Mesodermal cell (in vitro differentiated cells): ENCODE data around the gene MTREX.

Experiments
- H3K27ac ChIP-seq: 2 replicates; pipeline ENCODE4 v1.7.0; 2013; ENCODE audit warnings: mild to moderate bottlenecking, low read depth, low read length, moderate library complexity; ENCODE audit not compliant: severe bottlenecking
- H3K36me3 ChIP-seq: 2 replicates; pipeline ENCODE4 v1.7.1; 2013; ENCODE audit warnings: mild to moderate bottlenecking, low read length, moderate library complexity; ENCODE audit not compliant: control insufficient read depth, insufficient read depth
- H3K4me1 ChIP-seq: one replicate; pipeline ENCODE4 v1.7.1; 2013; ENCODE audit warnings: mild to moderate bottlenecking, low read length; ENCODE audit not compliant: insufficient read depth, control insufficient read depth, poor library complexity, severe bottlenecking
- H3K4me3 ChIP-seq: 2 replicates; pipeline ENCODE4 v1.7.0; 2013; ENCODE audit warnings: low read length, control low read depth, mild to moderate bottlenecking; ENCODE audit not compliant: insufficient read depth, poor library complexity, severe bottlenecking; ENCODE audit errors: extremely low read depth
- H3K9me3 ChIP-seq: 2 replicates; pipeline ENCODE4 v1.7.1; 2013; ENCODE audit warnings: mild to moderate bottlenecking, low read length, moderate library complexity; ENCODE audit not compliant: control insufficient read depth
- WGBS, 2 experiments: methylation state at CpG; one replicate each; pipeline ENCODE4 v1.1.5; 2013; ENCODE audit warnings: missing lambda C conversion rate in 2 of 2; ENCODE audit not compliant: insufficient coverage in 2 of 2; 5-methylcytosine and 5-hydroxymethylcytosine counted together

The MTREX gene

DNA sequence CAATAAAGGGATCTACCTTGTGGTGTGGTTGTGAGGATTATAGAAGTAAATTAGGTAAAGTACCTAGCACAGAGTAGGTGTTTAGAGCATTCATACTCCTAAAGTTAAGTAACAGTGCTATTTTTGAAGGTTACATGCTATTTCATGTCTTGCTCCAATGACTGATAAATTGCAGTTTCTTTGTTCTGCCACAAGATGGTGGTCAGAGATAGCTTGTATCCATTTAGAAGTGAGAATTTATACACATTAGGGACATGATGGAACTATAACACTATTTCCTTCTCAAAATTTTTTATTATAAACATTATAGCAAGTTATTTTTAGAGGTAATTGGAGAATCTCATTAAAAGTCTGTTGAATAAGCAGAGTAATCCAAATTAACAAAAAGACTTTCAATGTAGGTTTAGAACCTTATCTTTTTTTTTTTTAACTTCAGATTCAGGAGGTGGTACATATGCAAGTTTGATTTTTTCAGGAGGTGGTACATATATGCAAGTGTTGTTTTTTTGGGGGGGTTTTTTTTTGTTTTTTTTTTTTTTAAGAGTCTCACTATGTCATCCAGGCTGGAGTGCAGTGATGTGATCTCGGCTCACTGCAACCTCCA lies 17.1 kb downstream of the MTREX start:
- whole genome bisulfite sequencing, 2 experiments = 100% methylated on average over 1 of the region's 1 CpG
- Histone ChIP-seq H3K4me3 (no peak overlapping the region), H3K36me3 (peaks cover 43% of the 10 kb centered on the region), H3K4me1 (no peaks in the 10 kb centered on the region), H3K27ac (no peak overlapping the region), H3K9me3 (no peaks in the 10 kb centered on the region)

DNA sequence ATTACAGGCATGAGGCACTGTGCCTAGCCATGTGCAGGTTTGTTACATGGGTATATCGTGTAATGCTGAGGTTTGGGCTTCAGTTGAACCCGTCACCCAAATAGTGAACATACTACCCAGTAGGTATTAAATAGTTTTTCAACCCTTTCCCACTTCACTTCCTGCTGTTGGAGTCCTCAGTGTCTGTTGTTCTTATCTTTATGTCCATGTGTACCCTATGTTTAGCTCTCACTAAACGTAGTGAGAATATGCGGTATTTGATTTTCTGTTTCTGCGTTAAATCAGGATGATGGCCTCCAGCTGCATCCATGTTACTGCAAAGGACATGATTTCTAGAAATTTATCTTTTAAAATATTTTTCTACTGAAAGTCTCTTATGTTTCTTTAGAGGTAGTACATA lies 17.8 kb downstream of the MTREX start:
- H3K9me3 ChIP-seq = no peaks in the 10 kb centered on the region
- H3K27ac ChIP-seq = no peak overlapping the region
- H3K36me3 ChIP-seq = peaks cover 43% of the 10 kb centered on the region
- WGBS, 2 experiments = 100% methylated on average over 3 of the region's 5 CpGs; no CpG with 5 or more reads in 1 of the 2 experiments
- no peak overlapping the region for H3K4me3 ChIP-seq
- H3K4me1 ChIP-seq = no peaks in the 10 kb centered on the region

DNA sequence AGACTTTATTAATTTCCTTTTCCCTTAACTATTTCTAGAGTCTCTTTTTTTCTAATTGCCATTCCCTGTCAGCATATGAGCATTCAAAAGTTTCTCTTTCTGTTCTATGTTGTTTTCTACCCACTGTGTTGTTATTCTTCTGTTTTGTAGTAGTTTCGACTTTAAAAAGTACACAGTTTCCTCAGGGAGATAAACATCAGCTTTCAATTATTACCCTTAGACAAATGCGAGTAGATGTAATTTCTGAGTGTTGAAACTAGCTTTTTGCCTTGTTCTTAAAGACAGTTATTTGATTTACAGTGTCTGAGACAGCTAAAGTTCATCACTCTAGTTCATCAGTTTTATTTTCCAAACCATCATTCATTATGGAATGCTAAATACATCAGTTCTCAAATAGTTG lies 19.5 kb downstream of the MTREX start:
- no peaks in the 10 kb centered on the region for H3K9me3 ChIP-seq
- H3K36me3 ChIP-seq = peaks cover 52% of the 10 kb centered on the region
- no peaks in the 10 kb centered on the region for H3K4me1 ChIP-seq
- no peak overlapping the region for H3K27ac ChIP-seq
- H3K4me3 ChIP-seq = no peak overlapping the region
- no CpG with 5 or more reads among the region's 2 CpGs for WGBS, 2 experiments

DNA sequence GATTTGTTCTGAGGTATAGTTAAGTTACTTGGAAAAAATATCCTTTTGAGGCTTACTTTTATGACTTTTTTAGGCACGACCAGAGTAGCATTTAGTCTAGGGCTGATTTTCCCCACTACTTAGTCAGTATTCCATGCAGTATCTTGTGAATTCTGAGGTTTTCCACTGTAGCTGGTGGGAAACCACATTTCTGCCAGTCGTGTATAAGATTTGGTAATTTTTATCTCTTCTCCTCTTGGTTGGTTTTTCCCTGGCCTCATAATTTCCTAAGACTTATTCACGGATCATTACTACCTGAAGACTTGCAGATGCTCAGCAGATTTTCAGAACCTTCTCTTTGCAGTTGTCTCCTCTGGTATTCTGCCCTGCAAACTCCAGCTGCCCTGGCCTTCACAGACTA lies 23.5 kb downstream of the MTREX start:
- WGBS, 2 experiments = 100% methylated on average over 1 to 2 of the region's 3 CpGs

DNA sequence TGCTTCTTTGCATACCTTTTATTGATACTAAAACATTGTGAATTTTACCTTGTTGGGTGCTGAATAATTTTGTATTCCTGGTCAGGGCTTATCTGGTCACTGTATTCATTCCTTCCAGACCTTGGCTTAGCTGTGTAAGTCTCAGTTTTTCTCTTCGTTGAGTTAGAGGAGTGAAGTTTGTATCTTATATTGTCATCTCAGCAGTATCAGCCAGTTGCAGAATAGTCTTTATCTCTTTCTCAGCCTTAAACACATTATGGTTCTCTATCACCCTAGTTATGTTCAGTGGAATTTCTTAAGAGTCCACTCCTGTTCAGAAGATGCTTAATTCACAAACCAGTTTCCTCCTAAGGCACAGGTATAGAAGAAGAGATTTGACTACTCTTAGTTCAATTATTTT lies 25.2 kb downstream of the MTREX start:
- whole genome bisulfite sequencing, 2 experiments = no CpG with 5 or more reads among the region's 1 CpG
- Histone ChIP-seq H3K27ac (no peak overlapping the region), H3K4me3 (no peak overlapping the region), H3K4me1 (no peaks in the 10 kb centered on the region), H3K9me3 (no peaks in the 10 kb centered on the region), H3K36me3 (peaks cover 36% of the 10 kb centered on the region)

More for the DNA sequence above, 23.5 kb downstream of the MTREX start:
- H3K9me3 ChIP-seq = no peaks in the 10 kb centered on the region
- no peaks in the 10 kb centered on the region for H3K4me1 ChIP-seq
- H3K27ac ChIP-seq = no peak overlapping the region
- H3K36me3 ChIP-seq = peaks cover 44% of the 10 kb centered on the region
- no peak overlapping the region for H3K4me3 ChIP-seq

DNA sequence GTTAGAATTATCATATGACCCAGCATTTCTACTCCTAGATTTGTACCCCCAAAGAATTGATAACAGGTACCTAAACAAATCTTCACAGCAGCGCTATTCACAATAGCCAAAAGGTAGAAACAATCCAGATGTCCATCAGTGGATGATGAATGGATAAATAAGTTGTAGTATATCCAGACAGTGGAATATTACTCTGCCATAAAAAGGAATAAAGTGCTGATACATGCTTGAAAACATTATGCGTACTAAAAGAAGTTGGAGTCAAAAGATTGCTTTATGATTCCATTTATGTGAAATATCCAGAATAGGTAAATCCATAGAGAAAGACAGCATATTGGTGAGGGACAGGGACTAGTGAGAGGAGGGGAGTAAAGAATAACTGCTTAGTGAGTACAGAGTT lies 26.0 kb downstream of the MTREX start:
- WGBS, 2 experiments = 100% methylated on average over 1 of the region's 2 CpGs
- Histone ChIP-seq H3K27ac (no peak overlapping the region), H3K36me3 (peaks cover 32% of the 10 kb centered on the region), H3K9me3 (no peaks in the 10 kb centered on the region), H3K4me1 (no peaks in the 10 kb centered on the region), H3K4me3 (no peak overlapping the region)

DNA sequence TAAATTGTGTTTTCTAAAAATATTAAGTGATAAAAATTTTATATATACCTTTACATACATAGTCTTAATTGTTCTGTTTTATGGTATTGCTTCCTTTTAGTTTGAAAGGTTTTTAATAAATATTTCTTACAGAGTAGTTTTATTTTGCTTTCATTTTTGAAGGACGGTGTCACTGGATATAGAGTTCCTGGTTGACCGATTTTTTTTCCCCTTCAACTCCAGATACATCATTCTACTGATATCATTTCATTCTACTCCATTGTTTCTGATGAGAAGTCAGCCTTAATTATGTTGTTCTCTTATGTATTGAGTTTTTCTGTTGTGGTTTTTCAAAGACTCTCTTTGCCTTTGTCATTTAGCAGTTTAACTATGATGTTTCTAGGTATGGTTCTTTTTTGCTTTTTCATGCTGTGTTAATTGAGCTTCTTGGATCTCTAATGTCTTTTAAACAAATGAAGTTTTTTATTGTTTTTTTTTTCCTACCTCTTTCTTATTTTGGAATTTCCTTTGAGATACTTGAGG lies 30.4 kb downstream of the MTREX start:
- Histone ChIP-seq H3K36me3 (peaks cover 24% of the 10 kb centered on the region), H3K27ac (no peak overlapping the region), H3K4me1 (no peaks in the 10 kb centered on the region), H3K4me3 (no peak overlapping the region), H3K9me3 (no peaks in the 10 kb centered on the region)
- no CpG with 5 or more reads among the region's 2 CpGs for WGBS, 2 experiments

DNA sequence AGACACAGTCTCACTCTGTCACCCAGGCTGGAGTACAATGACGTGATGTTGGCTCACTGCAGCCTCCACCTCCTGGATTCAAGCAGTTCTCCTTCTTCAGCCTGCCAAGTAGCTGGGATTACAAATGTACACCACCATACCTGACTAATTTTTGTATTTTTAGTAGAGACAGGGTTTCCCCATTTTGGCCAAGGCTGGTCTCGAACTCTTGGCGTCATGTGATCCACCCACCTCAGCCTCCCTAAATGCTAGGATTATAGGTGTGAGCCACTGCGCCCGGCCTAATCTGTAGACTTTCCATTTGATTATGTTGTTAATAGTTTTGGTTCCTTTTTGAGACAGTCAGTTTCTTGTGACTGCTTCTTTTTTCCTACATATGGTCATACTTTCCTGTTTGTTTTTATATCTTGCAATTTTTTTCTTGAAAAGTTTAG lies 31.0 kb downstream of the MTREX start:
- Histone ChIP-seq H3K27ac (no peak overlapping the region), H3K4me3 (no peak overlapping the region), H3K9me3 (no peaks in the 10 kb centered on the region), H3K4me1 (no peaks in the 10 kb centered on the region), H3K36me3 (peaks cover 20% of the 10 kb centered on the region)
- 100% methylated on average over 1 to 2 of the region's 5 CpGs for WGBS, 2 experiments

DNA sequence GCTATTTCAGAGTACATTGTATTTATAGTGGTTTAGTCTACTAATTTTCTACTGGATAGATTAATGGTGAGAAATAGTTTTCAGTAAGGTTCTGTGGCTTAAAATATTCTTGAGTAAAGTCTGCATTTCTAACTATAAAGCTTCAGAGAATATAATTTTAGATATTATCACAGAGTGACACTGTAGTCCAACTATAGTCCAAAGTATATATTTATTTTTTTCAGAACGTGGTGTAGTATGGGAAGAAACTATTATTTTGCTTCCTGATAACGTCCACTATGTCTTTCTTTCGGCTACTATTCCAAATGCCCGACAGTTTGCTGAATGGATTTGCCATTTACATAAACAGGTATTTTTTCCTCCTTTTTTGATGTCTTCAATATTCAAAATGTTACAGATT lies 35.3 kb downstream of the MTREX start:
- no peaks in the 10 kb centered on the region for H3K4me1 ChIP-seq
- peaks cover 6% of the 10 kb centered on the region for H3K9me3 ChIP-seq
- peaks cover 47% of the 10 kb centered on the region for H3K36me3 ChIP-seq
- 94% methylated on average over 3 of the region's 4 CpGs; no CpG with 5 or more reads in 1 of the 2 experiments for WGBS, 2 experiments
- no peak overlapping the region for H3K4me3 ChIP-seq
- no peak overlapping the region for H3K27ac ChIP-seq

DNA sequence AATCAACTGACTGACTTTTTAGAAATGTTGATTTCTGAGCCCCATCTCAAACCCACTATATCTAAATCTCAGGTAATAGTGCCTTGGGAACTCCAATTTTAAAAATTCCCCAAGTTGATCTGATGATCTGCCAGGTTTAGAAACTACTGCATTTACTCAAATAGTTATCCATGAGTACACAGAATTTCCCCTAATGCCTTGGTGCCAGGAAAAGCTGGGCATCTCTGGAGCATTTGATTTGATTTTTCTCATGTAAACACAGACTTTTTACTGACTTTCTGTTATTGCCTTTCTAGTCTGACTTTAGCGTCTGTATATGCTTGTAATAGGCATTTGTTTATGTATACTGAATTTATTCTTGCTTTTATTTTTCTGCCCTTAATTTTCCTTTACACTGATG lies 35.8 kb downstream of the MTREX start:
- Histone ChIP-seq H3K36me3 (peaks cover 51% of the 10 kb centered on the region), H3K9me3 (peaks cover 6% of the 10 kb centered on the region), H3K4me1 (no peaks in the 10 kb centered on the region), H3K4me3 (no peak overlapping the region), H3K27ac (no peak overlapping the region)
- no CpG with 5 or more reads among the region's 1 CpG for WGBS, 2 experiments

DNA sequence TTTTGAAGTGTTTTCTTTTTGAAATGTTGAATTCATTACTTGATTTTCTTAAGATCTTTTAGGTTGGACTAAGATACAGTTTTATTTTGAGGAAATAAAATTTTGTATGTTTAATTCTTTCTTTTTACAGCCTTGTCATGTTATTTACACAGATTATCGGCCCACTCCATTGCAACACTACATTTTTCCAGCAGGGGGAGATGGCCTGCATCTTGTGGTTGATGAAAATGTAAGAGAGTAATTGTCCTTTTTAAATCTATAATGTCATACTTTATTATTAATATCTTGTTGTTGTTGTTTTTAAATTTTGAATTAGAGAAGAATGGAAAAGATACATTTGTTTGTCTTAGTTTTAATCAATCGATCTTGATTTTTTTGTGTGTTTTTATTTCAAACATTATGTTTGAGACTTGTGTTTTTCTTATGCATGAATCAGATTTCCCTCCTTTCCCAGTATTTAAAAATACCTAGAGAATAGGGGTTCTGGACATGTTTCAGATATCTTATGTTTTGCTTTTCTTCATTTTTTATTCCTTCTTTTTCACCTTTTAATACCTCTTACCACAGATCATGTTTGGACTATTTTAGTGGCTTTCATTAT lies 36.7 kb downstream of the MTREX start:
- Histone ChIP-seq H3K4me3 (no peak overlapping the region), H3K9me3 (peaks cover 6% of the 10 kb centered on the region), H3K36me3 (peaks cover 58% of the 10 kb centered on the region), H3K4me1 (no peaks in the 10 kb centered on the region), H3K27ac (no peak overlapping the region)
- WGBS, 2 experiments = no CpG with 5 or more reads among the region's 2 CpGs
